Upper lobe of left lung (tissue), 4 donors: ENCODE data around the gene MAN1A1.

Source experiments
- CTCF ChIP-seq, 6 experiments: fragments of 450-650 bp in 4 of 6; fragments of 200-600 bp in 2 of 6; sonication (generic) in 2 of 6; IDR thresholded peaks; one replicate each; pipeline ENCODE4 v1.5.1; 2016 to 2019; ENCODE audit warnings: antibody characterized with exemption in 6 of 6
- EP300 ChIP-seq, 4 donors: sonication (generic); formaldehyde crosslinking; IDR thresholded peaks; one replicate each; pipeline ENCODE4 v1.5.1; 2017; ENCODE audit warnings: antibody characterized with exemption in 4 of 4, control low read depth in 2 of 4
- POLR2A ChIP-seq, 4 donors: fragments of 450-650 bp; IDR thresholded peaks; one replicate each; pipeline ENCODE4 v1.5.1; 2016 to 2017; ENCODE audit warnings: antibody characterized with exemption in 4 of 4, mild to moderate bottlenecking in 2 of 4
- POLR2AphosphoS5 ChIP-seq, 2 donors: sonication (generic); formaldehyde crosslinking; IDR thresholded peaks; one replicate each; pipeline ENCODE4 v1.5.1; 2017; ENCODE audit warnings: antibody characterized with exemption in 2 of 2

- TF ChIP-seq CTCF (IDR thresholded peaks at IDR 0.05) (no peak), POLR2AphosphoS5 (IDR thresholded peaks at IDR 0.05) (no peak), POLR2A (IDR thresholded peaks at IDR 0.05) (no peak), EP300 (IDR thresholded peaks at IDR 0.05) (no peak)
Measured at GRCh38 chr6:119247504-119247903, 102.1 kb downstream of the MAN1A1 start.
